HG03469 (cell line): ENCODE measurements around the gene CAPZA2.

Experiments used
- ATAC-seq: cut with Tn5 transposase; IDR thresholded peaks from one replicate; pipeline ENCODE4 v1.9.1; 2021; ENCODE audit warnings: mild to moderate bottlenecking, moderate library complexity, moderate number of reproducible peaks; ENCODE audit not compliant: unreplicated experiment

CAPZA2 gene

DNA sequence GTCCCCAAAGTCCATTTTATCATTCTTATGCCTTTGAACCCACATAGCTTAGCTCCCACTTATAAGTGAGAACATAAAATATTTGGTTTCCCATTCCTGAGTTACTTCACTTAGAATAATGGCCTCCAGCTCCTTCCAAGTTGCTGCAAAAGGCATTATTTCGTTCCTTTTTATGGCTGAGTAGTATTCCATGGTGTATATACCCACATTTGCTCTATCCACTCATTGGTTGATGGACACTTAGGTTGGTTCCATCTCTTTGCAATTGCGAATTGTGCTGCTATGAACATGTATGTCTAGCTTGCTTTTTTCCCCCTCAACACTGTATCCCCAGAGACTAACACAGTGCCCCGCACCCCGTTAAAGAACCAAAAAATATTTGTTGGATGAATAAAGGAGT is 670 bp upstream of the CAPZA2 start:
- no peak for ATAC-seq

DNA sequence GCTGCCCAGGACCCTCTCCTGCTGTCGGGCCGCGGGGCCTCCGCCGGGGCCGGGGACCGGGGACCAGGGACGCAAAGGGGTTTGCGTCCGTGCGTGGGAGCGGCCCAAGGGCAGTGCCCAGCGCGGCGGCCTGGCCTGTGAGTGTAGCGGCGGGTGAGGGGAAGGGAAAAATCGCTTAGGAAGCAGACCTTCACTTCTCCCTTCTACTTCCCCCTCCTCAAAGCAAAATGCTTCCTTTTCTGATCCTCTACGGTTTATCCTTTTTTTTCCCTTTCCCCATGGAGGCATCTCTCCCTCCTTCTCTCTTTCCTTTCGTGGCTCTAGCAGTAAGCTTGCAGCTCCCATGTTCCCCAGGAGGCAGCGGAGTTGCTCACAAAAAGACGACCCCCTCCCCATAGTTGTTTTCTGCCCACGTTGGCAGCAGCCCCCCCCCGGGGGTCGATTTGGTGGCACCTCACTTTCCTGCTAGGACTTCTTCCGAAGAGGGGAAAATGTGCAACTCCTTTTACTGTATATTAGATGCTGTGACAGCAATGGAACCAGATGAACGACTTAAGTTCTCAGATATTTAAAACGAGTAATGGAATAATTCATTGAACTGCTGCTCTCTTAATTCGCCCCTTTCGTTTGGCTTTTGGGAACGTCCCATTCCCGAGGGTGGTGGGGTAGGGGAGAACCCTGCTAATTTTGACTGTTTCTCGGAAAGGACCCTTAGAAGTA is 724 bp downstream of the CAPZA2 start:
- no peak for ATAC-seq

DNA sequence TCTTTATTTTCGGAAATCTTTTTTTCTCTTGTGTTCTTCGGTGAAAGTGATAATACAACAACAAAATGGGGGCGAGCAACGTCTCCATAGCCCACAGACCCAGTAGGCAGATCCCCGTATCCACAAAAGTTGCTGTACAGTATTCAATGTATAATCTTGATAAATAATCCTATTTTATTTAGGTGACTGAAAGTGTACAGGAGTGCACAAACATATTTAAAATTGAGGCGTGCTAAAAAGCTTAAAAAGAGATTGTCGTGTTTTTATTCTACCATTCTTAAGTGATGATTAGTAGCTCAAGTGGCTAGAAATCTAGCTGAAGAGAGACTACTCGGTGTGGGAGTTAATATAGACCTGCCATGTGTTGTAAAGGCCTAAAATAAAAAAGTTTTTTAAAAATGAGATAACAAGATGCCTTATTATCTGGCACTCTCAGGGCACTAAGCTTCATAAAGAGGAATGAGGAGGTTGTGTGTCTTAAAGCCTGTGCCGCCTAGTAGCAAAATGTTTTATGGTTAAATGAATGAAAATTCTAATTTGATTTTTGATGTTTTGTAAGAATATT is 1.6 kb downstream of the CAPZA2 start:
- ATAC-seq, result no peak

DNA sequence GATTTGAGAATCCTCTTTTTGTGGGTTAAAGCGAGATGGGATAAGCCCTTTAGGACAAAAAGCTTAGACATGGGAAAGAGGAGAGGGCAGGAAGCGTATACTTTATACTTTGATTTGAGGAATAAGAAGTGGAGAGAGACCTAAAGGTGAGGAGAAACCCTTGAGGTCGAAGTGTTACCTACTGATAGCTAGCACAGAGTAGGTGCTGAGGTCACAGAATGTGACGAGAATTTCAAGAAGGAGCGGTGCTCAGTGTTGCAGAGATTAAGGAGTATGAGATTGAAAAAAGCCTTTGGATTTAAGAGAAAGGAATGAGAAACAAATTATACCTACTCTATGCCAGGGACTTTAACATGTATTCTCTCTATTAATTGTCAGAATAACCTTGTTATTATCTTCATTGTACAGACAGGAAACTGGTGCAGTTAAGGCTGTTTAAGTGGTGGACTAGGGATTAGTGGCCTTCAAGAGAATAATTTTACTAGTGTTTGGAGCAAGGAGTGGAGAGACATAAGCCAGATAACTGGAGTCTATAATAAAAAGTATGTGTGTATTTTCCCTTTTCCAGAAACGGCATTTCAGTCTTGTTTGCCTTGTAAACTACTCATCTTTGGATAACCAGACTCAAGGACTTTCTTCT is 8.8 kb downstream of the CAPZA2 start:
- ATAC-seq, result no peak

DNA sequence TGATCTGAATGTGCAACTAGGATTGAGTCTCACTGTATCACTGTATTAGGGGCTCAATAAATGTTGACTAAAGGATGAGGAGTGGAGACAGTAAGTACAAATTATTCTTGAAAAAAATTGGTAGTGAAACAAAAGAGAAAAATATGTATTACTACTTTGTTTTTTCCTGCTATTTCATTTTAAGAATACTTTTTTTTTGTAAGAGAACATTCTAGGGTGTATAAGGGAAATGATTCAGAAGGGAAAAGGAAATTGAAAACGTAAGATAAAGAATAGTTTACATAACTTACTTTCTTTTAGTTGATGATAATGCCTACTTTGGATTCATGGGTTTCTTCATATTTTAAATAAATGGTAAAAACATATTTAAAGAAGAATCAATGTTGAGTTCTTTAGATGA is 9.6 kb downstream of the CAPZA2 start:
- ATAC-seq, result no peak

DNA sequence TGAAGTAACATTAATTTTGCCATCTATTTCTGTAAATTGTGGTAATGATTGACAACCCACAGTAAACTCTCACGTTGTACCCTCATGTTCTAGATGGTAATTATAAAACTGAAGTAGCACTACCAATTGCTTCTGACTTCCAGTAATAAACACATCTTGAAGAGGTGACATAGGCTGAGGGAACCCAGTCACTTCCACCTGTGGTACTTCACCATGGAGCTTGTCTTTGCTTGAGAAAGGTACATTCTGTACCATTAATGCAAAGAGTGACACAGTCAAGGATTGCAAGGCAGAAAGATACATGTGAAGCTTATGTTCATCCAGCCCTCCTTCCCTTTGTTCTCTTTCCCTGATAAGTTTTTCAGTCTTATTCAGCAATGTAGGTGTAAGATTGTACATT is 11.2 kb downstream of the CAPZA2 start:
- ATAC-seq, result no peak

DNA sequence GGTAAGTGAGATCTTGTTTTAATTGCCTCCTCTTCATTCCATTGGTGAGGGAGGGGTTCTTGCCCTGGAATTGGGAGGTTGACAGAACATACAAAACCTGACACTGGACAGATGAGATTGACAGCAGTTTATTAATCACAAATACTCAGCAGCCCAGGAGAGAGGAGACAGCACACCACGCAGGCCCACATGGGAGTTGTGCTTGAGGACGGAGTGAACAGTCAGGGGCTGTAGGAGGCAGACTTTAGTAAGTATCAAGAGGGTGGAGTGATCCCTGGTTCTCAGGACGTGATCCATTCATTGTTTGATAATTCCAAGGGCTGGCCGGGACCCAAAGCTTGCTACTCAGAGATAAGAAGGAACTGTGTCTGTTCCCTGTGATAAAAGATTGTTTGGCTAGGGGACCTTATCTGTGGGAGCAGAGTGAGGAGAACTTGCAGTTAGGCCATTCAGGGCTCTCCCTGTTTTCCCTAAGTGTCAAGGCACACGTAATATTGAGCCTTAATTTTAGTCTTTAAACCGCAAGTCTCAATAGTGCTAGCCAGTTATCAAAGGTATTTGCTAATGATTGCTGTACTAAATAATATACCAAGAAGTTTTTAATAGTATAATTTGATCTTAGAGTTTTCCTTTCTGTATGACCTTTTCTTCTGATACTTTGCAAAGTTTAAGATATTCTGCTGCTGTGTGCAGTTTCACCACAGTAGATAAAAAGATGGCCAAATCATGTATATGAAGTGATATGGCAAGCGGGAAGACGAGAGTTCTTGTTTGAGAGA is 14.5 kb downstream of the CAPZA2 start:
- ATAC-seq, result no peak

DNA sequence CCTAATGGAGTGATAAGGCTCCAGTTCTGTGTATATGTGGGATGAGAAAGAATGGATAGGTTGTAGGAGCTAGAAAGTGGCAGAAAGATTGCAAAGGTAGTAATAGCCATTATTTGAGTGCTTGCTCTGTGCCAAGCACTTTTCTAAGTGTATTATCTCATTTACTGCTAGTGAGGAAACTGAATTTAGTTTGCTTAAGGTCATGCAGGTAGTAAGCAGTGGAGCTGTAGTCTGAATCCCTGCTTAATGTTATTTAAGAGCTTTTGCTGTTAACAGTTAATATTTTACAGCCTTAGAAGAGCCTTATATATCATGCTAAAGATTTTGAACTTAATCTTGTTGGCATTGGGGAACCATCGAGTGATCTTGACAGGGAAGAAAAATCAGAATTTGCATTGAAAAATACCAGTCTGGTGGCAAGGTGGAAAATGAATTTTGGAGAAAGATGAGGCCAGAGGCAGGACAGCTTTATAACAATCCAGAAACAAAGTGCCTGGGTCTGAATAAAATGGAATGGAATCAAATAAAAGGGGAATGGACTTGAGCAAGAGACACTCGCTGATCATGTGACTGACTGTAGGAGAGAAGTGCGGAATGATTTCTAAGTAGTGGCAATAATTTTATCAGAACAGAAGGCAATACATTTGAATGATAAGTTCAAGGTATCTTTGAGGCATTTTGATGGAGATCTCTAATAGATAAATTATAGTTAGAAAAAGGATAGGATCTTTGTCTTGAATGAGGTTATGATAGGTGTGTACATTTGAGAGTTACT is 15.2 kb downstream of the CAPZA2 start:
- no peak for ATAC-seq

DNA sequence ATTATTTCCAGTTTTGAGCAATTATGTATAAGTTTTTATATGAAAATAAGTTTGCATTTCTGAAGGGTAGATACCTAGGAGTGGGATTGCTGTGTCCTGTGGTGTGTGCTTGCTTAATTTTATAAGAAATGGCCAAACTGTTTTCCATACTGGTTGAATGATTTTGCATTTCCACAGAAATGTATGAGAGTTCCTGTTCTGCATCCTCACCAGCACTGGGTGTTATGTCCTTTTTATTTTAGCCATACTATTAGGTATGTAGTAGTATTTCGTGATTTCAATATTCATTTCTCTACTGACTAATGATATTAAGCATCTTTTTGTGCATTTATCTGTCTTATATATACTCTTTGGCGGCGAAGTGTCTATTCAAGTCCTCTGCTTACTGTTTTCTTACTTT is 22.3 kb downstream of the CAPZA2 start:
- ATAC-seq, result no peak

DNA sequence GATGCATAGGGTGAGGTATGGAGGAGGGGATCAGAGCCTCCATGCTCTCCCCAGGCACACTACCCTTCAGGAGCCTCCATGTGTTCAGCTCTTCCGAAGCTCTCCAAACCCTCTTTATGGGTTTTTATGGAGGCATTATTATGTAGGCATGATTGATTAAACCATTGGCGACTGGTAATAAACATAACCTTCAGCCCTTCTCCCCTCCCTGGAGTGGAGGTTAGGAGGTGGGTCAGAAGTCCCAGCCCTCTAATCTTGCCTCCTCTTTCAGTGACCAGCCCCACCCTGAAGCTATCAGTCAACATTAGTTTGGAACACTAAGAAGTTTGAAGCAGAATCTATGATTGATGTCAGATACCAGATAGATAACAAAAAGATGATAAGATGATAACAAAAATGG is 23.3 kb downstream of the CAPZA2 start:
- no peak for ATAC-seq

DNA sequence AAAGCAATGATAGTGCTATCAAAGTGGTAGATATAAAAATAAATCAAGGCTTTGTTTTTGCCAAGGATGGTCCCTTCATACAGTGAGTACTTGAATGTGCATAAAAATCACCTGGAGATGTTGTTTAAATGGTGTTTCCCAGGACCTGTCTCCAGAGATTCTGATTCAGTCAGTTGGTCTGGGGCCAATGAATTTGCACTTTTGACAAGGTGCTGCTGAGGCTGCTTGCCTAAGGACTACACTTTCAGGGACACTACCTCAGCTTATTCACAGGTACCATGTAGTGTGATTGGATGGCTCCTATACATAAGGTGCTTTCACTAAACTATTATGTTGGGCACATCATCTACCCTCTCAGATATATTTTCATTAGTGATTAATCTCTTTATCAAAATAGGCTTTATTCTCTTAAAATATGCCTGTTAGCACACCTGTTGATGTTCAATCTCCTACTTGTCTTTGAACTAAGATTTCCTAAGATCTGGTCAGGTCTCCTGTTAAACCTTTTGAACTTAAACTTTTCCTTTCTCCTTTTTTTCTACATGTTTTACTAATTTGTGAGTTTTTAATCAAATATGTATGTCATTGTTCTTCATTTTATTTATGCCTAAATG is 24.3 kb downstream of the CAPZA2 start:
- no peak for ATAC-seq

DNA sequence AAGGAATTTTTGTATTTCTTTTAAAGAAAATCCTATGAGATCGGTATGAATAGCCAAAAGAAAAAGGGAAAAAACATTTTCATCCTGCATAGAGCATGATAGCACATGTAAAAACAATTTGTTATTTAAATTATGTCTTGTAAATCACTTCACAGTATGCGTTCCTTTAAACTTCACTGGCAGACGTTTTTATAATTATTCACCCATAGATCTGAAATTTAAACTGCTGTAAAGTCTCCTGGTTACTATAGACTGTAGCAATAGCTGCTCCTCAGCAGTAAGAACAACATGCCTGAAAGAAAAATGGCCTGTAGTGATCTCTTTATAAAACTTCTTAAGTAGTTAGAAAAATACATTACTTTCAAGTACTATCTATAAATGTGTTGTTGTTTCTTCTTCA is 26.5 kb downstream of the CAPZA2 start:
- ATAC-seq, result no peak

DNA sequence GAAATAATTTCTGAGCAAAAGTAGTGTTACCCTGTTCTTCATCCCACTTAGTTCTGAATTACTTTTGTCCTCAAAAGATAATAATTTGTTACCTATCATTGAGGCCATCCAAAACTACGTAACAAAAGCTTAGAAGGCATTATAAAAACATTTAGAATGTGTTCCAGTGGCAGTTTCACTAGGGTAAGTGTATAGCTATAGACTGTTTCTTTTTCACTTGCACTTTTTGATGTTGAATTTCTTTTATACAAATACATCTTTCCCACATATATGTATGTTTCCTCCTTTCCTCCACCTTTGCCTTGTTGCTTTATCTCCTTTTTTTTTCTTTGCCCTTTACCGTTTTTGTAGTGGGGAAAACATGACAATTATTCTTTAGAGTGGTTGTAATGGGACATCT is 33.5 kb downstream of the CAPZA2 start:
- no peak for ATAC-seq

DNA sequence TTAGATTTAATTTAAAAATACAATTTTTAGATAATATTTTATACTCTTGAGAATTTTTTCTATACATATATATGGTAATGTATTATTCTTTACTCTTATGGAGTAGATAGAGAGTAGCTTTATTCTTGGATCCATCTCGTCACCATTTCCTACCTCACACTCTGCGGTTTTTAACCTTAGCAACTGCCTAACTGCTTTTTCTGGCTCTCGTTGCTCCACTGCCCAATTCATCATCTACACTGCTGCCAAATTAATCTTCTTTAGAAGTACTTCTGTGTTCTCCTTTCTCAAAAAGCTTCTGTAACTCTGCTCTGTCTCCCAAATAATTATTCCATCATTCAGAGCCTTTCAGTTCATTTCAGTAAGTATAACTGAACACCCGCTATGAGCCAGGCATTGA is 35.3 kb downstream of the CAPZA2 start:
- ATAC-seq, result no peak

DNA sequence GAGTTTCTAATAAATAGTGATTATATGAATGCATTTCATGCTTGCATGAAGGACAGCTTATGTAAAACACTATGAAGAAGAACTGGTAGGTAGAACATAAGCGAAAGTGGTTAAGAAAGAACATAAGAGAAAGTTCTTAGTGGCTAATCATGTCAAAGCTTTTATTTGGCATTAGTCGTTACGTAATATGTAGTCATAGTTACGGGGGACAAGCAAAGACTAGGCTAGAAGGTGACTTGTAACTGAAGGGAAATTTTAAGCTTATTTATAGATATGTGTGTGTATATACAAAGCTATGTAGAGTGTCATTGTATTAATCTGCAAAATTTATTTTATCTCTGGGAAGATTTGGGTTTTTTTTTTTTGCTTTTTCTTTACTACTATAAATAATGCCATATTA is 36.9 kb downstream of the CAPZA2 start:
- no peak for ATAC-seq

DNA sequence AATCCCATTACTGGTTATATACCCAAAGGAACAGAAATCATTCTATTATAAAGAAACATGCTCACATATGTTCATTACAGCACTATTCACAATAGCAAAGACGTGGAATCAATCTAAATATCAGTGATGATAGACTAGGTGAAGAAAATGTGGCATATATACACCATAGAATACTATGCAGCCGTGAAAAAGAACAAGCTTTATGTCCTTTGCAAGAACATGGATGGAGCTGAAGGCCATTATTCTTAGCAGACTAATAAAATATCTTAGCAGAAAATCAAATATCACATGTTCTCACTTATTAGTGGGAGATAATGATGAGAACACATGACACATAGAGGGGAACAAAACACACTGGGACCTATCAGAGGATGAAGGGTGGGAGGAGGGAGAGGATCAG is 38.8 kb downstream of the CAPZA2 start:
- no peak for ATAC-seq

DNA sequence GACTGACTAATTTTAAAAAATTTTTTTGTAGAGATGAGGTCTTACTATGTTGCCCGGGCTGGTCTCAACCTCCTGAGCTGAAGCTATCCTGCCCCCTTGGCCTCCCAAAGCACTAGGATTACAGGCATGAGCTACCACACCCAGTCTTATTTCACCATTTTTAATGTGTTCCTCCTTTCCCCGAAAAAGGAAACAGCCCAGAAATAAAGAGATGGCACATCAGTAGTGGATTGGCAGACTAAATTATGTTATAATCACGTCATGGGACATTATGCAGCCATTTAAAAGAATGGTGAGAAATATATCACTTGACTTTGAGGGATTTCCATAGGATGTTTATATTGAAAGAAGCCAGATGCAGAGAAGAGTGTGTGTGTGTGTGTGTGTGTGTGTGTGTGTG is 40.5 kb downstream of the CAPZA2 start:
- no peak for ATAC-seq

DNA sequence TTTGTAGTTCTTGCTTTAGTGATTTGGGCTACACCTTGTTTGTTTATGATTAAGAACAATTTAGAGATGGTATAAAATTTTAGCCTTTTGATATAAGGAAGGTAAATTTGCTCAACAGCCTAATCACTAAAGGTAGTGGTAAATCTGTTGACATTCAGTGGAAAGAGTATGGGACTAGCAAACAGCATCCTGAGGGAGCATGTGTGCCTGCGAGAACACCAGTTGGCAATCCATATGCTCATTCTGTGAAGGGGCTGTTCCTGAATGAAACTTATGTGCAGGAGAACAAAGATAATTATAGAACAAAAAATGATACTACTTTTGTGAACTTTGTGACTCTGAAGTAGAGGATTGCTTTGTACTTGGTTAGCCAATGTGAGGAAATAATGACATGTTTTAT is 44.0 kb downstream of the CAPZA2 start:
- no peak for ATAC-seq

DNA sequence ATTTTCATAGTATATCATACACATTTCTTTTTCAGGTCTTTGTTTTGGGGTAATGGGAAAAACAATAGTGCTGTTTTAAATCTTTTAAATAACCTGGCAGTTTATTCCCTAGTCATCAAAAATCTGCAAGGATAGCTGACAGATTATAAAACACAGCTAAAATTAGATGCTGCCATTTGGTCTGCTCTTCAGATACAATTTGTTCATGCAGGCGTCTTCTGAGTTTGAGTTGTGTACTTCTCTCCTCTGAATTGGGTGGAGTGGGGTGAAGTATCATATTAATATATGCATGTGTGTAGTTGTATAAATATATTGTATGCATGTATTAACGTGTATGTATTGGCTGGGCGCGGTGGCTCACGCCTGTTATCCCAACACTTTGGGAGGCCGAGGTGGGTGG is 48.0 kb downstream of the CAPZA2 start:
- ATAC-seq, result no peak

DNA sequence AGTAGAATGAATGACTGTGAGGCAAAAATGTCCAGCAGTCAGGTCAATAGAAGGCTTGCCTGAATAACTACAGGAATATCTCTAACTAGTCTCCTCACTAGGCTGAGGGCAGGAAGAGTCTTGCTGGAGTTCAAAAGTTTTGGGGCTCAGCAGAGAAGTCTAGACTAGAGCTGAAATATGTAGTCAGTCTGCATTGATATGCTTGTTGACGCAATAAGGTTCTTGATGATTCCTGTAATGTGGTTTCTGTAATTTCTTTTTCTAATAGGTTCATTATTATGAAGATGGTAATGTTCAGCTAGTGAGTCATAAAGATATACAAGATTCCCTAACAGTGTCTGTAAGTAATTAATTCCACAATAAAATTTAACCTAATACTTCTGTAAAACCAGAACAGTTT is 49.4 kb downstream of the CAPZA2 start:
- ATAC-seq, result no peak
